ENCODE results near the gene ZDHHC7.

ZDHHC7 gene

DNA sequence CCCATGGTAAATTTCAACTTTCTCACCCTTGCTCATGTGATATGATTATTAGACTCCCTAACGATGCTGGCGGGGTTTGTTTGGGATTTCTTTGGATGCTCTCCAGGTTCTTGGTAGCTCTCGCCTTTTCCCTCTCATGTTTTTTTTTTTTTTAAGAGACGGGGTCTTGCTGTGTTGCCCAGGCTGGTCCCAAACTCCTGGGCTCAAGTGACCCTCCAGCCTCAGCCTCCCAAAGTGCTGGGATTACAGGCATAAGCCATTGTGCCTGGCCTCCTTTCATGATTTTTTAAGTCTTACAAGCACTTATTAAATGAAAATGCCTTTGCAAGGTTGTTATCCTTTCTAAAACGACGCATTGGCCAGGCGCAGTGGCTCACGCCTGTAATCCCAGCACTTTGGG, 40.3 kb upstream of the ZDHHC7 start:
- Histone ChIP-seq H3K4me3 (ENCODE audit: low read depth in 1 of 5, low read length in 5 of 5) (no peak overlapping the region), H3K27me3 (ENCODE audit: control insufficient read depth in 5 of 5, insufficient read depth in 4 of 5, low read length in 5 of 5) (no peaks in the 10 kb centered on the region), H3K27ac (ENCODE audit: low read depth, low read length) (no peak overlapping the region), H3K4me1 (ENCODE audit: control insufficient read depth in 5 of 5, insufficient read depth in 5 of 5, low read length in 5 of 5) (peaks cover 2 to 34% (median 28%) of the 10 kb centered on the region in 5 donors), H3K9me3 (ENCODE audit: control insufficient read depth in 5 of 5, low read length in 5 of 5) (no peaks in the 10 kb centered on the region), H3K36me3 (ENCODE audit: control insufficient read depth in 5 of 5, insufficient read depth in 5 of 5, low read length in 5 of 5) (no peaks in the 10 kb centered on the region), H3K9ac (ENCODE audit: low read length in 5 of 5) (no peak overlapping the region)

- H3K4me3 ChIP-seq (ENCODE audit: low read depth in 1 of 5, low read length in 5 of 5): no peak overlapping the region
- no peaks in the 10 kb centered on the region for H3K27me3 ChIP-seq (ENCODE audit: control insufficient read depth in 5 of 5, insufficient read depth in 4 of 5, low read length in 5 of 5)
- no peaks in the 10 kb centered on the region for H3K36me3 ChIP-seq (ENCODE audit: control insufficient read depth in 5 of 5, insufficient read depth in 5 of 5, low read length in 5 of 5)
- H3K4me1 ChIP-seq (ENCODE audit: control insufficient read depth in 5 of 5, insufficient read depth in 5 of 5, low read length in 5 of 5): peaks cover 2 to 29% (median 24%) of the 10 kb centered on the region in 5 donors
- H3K9me3 ChIP-seq (ENCODE audit: control insufficient read depth in 5 of 5, low read length in 5 of 5): no peaks in the 10 kb centered on the region
- no peak overlapping the region for H3K9ac ChIP-seq (ENCODE audit: low read length in 5 of 5)
- H3K27ac ChIP-seq (ENCODE audit: low read depth, low read length): no peak overlapping the region
Measured at GRCh38 chr16:85051067-85051581, 39.8 kb upstream of the ZDHHC7 start.

- Histone ChIP-seq H3K4me3 (ENCODE audit: low read depth in 1 of 5, low read length in 5 of 5) (no peak overlapping the region), H3K27me3 (ENCODE audit: control insufficient read depth in 5 of 5, insufficient read depth in 4 of 5, low read length in 5 of 5) (no peaks in the 10 kb centered on the region), H3K9me3 (ENCODE audit: control insufficient read depth in 5 of 5, low read length in 5 of 5) (no peaks in the 10 kb centered on the region), H3K4me1 (ENCODE audit: control insufficient read depth in 5 of 5, insufficient read depth in 5 of 5, low read length in 5 of 5) (peaks cover 2 to 16% (median 11%) of the 10 kb centered on the region in 5 donors), H3K36me3 (ENCODE audit: control insufficient read depth in 5 of 5, insufficient read depth in 5 of 5, low read length in 5 of 5) (no peaks in the 10 kb centered on the region), H3K27ac (ENCODE audit: low read depth, low read length) (no peak overlapping the region), H3K9ac (ENCODE audit: low read length in 5 of 5) (no peak overlapping the region)
Measured at GRCh38 chr16:85049706-85050305, 38.5 kb upstream of the ZDHHC7 start.

- H3K9me3 ChIP-seq (ENCODE audit: control insufficient read depth in 5 of 5, low read length in 5 of 5): no peaks in the 10 kb centered on the region
- H3K27ac ChIP-seq (ENCODE audit: low read depth, low read length): no peak overlapping the region
- H3K36me3 ChIP-seq (ENCODE audit: control insufficient read depth in 5 of 5, insufficient read depth in 5 of 5, low read length in 5 of 5): no peaks in the 10 kb centered on the region
- no peaks in the 10 kb centered on the region for H3K27me3 ChIP-seq (ENCODE audit: control insufficient read depth in 5 of 5, insufficient read depth in 4 of 5, low read length in 5 of 5)
- peaks cover 2 to 14% (median 10%) of the 10 kb centered on the region in 5 donors for H3K4me1 ChIP-seq (ENCODE audit: control insufficient read depth in 5 of 5, insufficient read depth in 5 of 5, low read length in 5 of 5)
- H3K9ac ChIP-seq (ENCODE audit: low read length in 5 of 5): no peak overlapping the region
- H3K4me3 ChIP-seq (ENCODE audit: low read depth in 1 of 5, low read length in 5 of 5): no peak overlapping the region
Measured at GRCh38 chr16:85048921-85049562, 37.7 kb upstream of the ZDHHC7 start.

- H3K4me1 ChIP-seq (ENCODE audit: control insufficient read depth in 5 of 5, insufficient read depth in 5 of 5, low read length in 5 of 5): peaks cover 2 to 14% (median 10%) of the 10 kb centered on the region in 5 donors
- no peak overlapping the region for H3K27ac ChIP-seq (ENCODE audit: low read depth, low read length)
- no peaks in the 10 kb centered on the region for H3K9me3 ChIP-seq (ENCODE audit: control insufficient read depth in 5 of 5, low read length in 5 of 5)
- no peaks in the 10 kb centered on the region for H3K27me3 ChIP-seq (ENCODE audit: control insufficient read depth in 5 of 5, insufficient read depth in 4 of 5, low read length in 5 of 5)
- H3K36me3 ChIP-seq (ENCODE audit: control insufficient read depth in 5 of 5, insufficient read depth in 5 of 5, low read length in 5 of 5): no peaks in the 10 kb centered on the region
- H3K9ac ChIP-seq (ENCODE audit: low read length in 5 of 5): no peak overlapping the region
- no peak overlapping the region for H3K4me3 ChIP-seq (ENCODE audit: low read depth in 1 of 5, low read length in 5 of 5)
Measured at GRCh38 chr16:85047867-85048455, 36.6 kb upstream of the ZDHHC7 start.

DNA sequence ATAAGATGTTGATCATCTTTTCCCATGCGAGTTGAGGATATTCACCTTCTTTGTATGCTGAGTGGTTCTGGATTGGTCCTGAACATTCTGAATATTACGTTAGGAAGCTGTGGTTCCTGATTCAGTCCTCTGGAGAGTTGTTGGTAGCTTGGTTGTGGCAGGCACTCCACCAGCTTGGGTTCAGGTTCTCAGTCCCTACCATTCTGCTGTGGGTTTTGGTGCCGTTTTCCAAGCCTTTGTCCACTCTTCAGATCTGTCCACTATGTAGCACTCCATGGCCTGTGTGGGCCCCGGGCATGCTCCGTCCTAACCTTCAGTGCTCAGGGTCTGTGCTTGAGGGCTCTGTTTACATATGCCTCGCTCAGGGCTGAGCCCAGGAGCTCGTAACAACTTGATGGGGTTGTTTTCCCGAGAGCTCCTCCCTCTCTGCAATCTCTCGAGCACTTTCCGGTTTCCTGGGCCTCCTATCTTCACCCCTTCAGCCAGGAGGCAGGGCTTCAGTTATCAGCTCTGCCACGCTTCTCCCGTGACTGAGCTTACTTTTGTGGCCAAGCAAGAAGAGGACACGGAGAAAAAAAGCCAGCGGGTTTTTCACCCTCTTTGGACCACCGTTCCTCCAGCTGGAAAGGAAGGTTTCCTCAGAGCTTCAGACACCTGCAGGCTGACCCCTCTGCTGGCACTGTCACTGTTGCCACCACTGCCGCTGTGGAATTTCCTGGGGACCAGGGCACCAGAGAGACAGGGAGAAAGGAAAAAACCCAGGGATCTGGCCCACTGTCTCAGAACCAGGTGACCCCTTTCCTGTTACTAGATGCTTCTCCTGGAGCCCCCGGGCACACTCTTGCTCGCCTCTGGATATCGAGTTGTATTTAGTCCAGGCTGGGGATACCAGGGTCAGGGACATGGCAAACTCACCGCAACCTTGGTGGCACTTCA, 35.9 kb upstream of the ZDHHC7 start:
- H3K27me3 ChIP-seq (ENCODE audit: control insufficient read depth in 5 of 5, insufficient read depth in 4 of 5, low read length in 5 of 5): no peaks in the 10 kb centered on the region
- H3K4me1 ChIP-seq (ENCODE audit: control insufficient read depth in 5 of 5, insufficient read depth in 5 of 5, low read length in 5 of 5): peaks cover 2 to 18% (median 14%) of the 10 kb centered on the region in 5 donors
- no peaks in the 10 kb centered on the region for H3K36me3 ChIP-seq (ENCODE audit: control insufficient read depth in 5 of 5, insufficient read depth in 5 of 5, low read length in 5 of 5)
- no peak overlapping the region for H3K27ac ChIP-seq (ENCODE audit: low read depth, low read length)
- peak overlapping the region in 1 of 5 donors; percentile 24 for H3K9ac ChIP-seq (ENCODE audit: low read length in 5 of 5)
- no peak overlapping the region for H3K4me3 ChIP-seq (ENCODE audit: low read depth in 1 of 5, low read length in 5 of 5)
- H3K9me3 ChIP-seq (ENCODE audit: control insufficient read depth in 5 of 5, low read length in 5 of 5): no peaks in the 10 kb centered on the region

GRCh38 chr16:85046472-85046916, 35.2 kb upstream of the ZDHHC7 start:
- Histone ChIP-seq H3K27me3 (ENCODE audit: control insufficient read depth in 5 of 5, insufficient read depth in 4 of 5, low read length in 5 of 5) (no peaks in the 10 kb centered on the region), H3K4me3 (ENCODE audit: low read depth in 1 of 5, low read length in 5 of 5) (no peak overlapping the region), H3K9me3 (ENCODE audit: control insufficient read depth in 5 of 5, low read length in 5 of 5) (no peaks in the 10 kb centered on the region), H3K27ac (ENCODE audit: low read depth, low read length) (no peak overlapping the region), H3K36me3 (ENCODE audit: control insufficient read depth in 5 of 5, insufficient read depth in 5 of 5, low read length in 5 of 5) (no peaks in the 10 kb centered on the region), H3K4me1 (ENCODE audit: control insufficient read depth in 5 of 5, insufficient read depth in 5 of 5, low read length in 5 of 5) (peaks cover 2 to 24% (median 18%) of the 10 kb centered on the region in 5 donors), H3K9ac (ENCODE audit: low read length in 5 of 5) (no peak overlapping the region)

- Histone ChIP-seq H3K4me3 (ENCODE audit: low read depth in 1 of 5, low read length in 5 of 5) (no peak overlapping the region), H3K36me3 (ENCODE audit: control insufficient read depth in 5 of 5, insufficient read depth in 5 of 5, low read length in 5 of 5) (no peaks in the 10 kb centered on the region), H3K9ac (ENCODE audit: low read length in 5 of 5) (no peak overlapping the region), H3K27me3 (ENCODE audit: control insufficient read depth in 5 of 5, insufficient read depth in 4 of 5, low read length in 5 of 5) (no peaks in the 10 kb centered on the region), H3K27ac (ENCODE audit: low read depth, low read length) (no peak overlapping the region), H3K4me1 (ENCODE audit: control insufficient read depth in 5 of 5, insufficient read depth in 5 of 5, low read length in 5 of 5) (peaks cover 2 to 24% (median 14%) of the 10 kb centered on the region in 5 donors), H3K9me3 (ENCODE audit: control insufficient read depth in 5 of 5, low read length in 5 of 5) (no peaks in the 10 kb centered on the region)
Measured at GRCh38 chr16:85045641-85046471, 34.5 kb upstream of the ZDHHC7 start.

GRCh38 chr16:85045077-85045476, 33.7 kb upstream of the ZDHHC7 start:
- no peak overlapping the region for H3K27ac ChIP-seq (ENCODE audit: low read depth, low read length)
- H3K4me1 ChIP-seq (ENCODE audit: control insufficient read depth in 5 of 5, insufficient read depth in 5 of 5, low read length in 5 of 5): peaks cover 0 to 18% (median 9%) of the 10 kb centered on the region in 5 donors
- H3K9me3 ChIP-seq (ENCODE audit: control insufficient read depth in 5 of 5, low read length in 5 of 5): no peaks in the 10 kb centered on the region
- no peaks in the 10 kb centered on the region for H3K27me3 ChIP-seq (ENCODE audit: control insufficient read depth in 5 of 5, insufficient read depth in 4 of 5, low read length in 5 of 5)
- no peak overlapping the region for H3K4me3 ChIP-seq (ENCODE audit: low read depth in 1 of 5, low read length in 5 of 5)
- no peak overlapping the region for H3K9ac ChIP-seq (ENCODE audit: low read length in 5 of 5)
- no peaks in the 10 kb centered on the region for H3K36me3 ChIP-seq (ENCODE audit: control insufficient read depth in 5 of 5, insufficient read depth in 5 of 5, low read length in 5 of 5)
